A673 (cell line): Measurements from ENCODE around the gene DHRS3.

ENCODE experiments used
- EZH2 ChIP-seq: fragments of 200-600 bp; sonication (generic); IDR thresholded peaks from 2 replicates; pipeline ENCODE4 v1.6.1; 2017; ENCODE audit warnings: borderline replicate concordance, low read depth, mild to moderate bottlenecking, mixed read lengths, antibody characterized with exemption, low read length; ENCODE audit not compliant: poor library complexity, severe bottlenecking
- TF ChIP-seq, protein P1 (sequence below): fragments of 300-800, 200-600 bp; sonication (generic); conservative IDR thresholded peaks from 2 replicates; pipeline ENCODE4 v1.5.1; 2017; ENCODE audit warnings: low read depth, mild to moderate bottlenecking, antibody characterized with exemption, low read length, moderate library complexity, mixed read lengths

- TF ChIP-seq, protein P1, sequence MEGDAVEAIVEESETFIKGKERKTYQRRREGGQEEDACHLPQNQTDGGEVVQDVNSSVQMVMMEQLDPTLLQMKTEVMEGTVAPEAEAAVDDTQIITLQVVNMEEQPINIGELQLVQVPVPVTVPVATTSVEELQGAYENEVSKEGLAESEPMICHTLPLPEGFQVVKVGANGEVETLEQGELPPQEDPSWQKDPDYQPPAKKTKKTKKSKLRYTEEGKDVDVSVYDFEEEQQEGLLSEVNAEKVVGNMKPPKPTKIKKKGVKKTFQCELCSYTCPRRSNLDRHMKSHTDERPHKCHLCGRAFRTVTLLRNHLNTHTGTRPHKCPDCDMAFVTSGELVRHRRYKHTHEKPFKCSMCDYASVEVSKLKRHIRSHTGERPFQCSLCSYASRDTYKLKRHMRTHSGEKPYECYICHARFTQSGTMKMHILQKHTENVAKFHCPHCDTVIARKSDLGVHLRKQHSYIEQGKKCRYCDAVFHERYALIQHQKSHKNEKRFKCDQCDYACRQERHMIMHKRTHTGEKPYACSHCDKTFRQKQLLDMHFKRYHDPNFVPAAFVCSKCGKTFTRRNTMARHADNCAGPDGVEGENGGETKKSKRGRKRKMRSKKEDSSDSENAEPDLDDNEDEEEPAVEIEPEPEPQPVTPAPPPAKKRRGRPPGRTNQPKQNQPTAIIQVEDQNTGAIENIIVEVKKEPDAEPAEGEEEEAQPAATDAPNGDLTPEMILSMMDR: no peak
- no peak for TF ChIP-seq EZH2
Observed at GRCh38 chr1:12551584-12551983, 66.4 kb downstream of the DHRS3 start.
